A549 (cell line): ENCODE data around the gene UBAP1.

Experiments
- CEBPB ChIP-seq, 2 experiments: fragments of >200 bp in 1 of 2; sonication (Bioruptor Twin) in 1 of 2; formaldehyde crosslinking in 1 of 2; IDR thresholded peaks; 2 replicates each; pipeline ENCODE4 v1.6.1; 2012 to 2016
- CTCF ChIP-seq: fragments of >200 bp; sonication (Bioruptor Twin); formaldehyde crosslinking; IDR thresholded peaks from 3 replicates; pipeline ENCODE4 v1.5.1; 2016
- EHMT2 ChIP-seq: fragments of 200-600 bp; sonication (generic); IDR thresholded peaks from 2 replicates; pipeline ENCODE4 v1.6.1; 2016; ENCODE audit warnings: antibody characterized with exemption, low read depth, mild to moderate bottlenecking, moderate library complexity
- ELK1 ChIP-seq: fragments of 150-350 bp; IDR thresholded peaks from 2 replicates; pipeline ENCODE4 v1.6.1; 2014; ENCODE audit warnings: low read depth, mild to moderate bottlenecking, low read length
- HDAC2 ChIP-seq: fragments of 200-600 bp; sonication (generic); IDR thresholded peaks from 2 replicates; pipeline ENCODE4 v1.6.1; 2016
- POLR2A ChIP-seq: IDR thresholded peaks from 2 replicates; pipeline ENCODE4 v1.6.1; 2012; ENCODE audit warnings: mild to moderate bottlenecking, low read length
- RCOR1 ChIP-seq: fragments of 150-350 bp; IDR thresholded peaks from 2 replicates; pipeline ENCODE4 v1.6.1; 2014; ENCODE audit warnings: antibody characterized with exemption, low read length, low read depth

- TF ChIP-seq CTCF (no peak), ELK1 (no peak), HDAC2 (no peak), RCOR1 (no peak), CEBPB (IDR thresholded peaks at IDR 0.05) (no peak), EHMT2 (no peak), POLR2A (no peak)
These were observed 112.6 kb downstream of the UBAP1 start for GRCh38 chr9:34291423-34291822.
